Measurements from ENCODE around the gene SLC4A5.

- TF ChIP-seq CTCF (IDR thresholded peaks at IDR 0.05; ENCODE audit: control extremely low read depth in 1 of 3, insufficient read depth in 1 of 3, low read depth in 1 of 3, low read length in 3 of 3) (no peak), MAFK (IDR thresholded peaks at IDR 0.05; ENCODE audit: low read depth, low read length) (no peak), TAF1 (IDR thresholded peaks at IDR 0.05; ENCODE audit: low read depth, low read length) (no peak), MAX (IDR thresholded peaks at IDR 0.05) (no peak), GABPA (IDR thresholded peaks at IDR 0.05; ENCODE audit: borderline replicate concordance, insufficient read depth, low read length) (no peak), EZH2 (IDR thresholded peaks at IDR 0.05; ENCODE audit: low read depth, low read length, severe bottlenecking) (no peak), SIN3A (conservative IDR thresholded peaks at IDR 0.05 in 1 of 2, IDR thresholded peaks at IDR 0.05 in 1 of 2; ENCODE audit: low read depth in 1 of 2, low read length in 2 of 2) (no peak), USF2 (IDR thresholded peaks at IDR 0.05; ENCODE audit: low read length) (no peak), YY1 (IDR thresholded peaks at IDR 0.05; ENCODE audit: low read depth, low read length) (no peak), BRCA1 (IDR thresholded peaks at IDR 0.05; ENCODE audit: low read depth, low read length) (no peak), CREB1 (IDR thresholded peaks at IDR 0.05) (no peak), POLR2AphosphoS5 (IDR thresholded peaks at IDR 0.05; ENCODE audit: low read depth, low read length) (no peak)
These were observed 52.0 kb downstream of the SLC4A5 start for GRCh38 chr2:74291218-74291544.

Data from H1 (cell line).